Osteocyte (in vitro differentiated cells): ENCODE measurements around the gene LRP1B. TPM values are rescaled to one million over a fixed set of nuclear protein-coding genes. Genes with fewer than 3 reads are reported as not detected.
A peak's percentile ranks its signal among the peaks of the same experiment; 100 is the strongest.

ENCODE experiments used
- DNase-seq: peaks from one replicate; pipeline ENCODE4 v3.0.0; 2021; ENCODE audit warnings: mixed read lengths; ENCODE audit not compliant: unreplicated experiment; ENCODE audit errors: extremely low spot score
- H3K27ac Mint-ChIP-seq: one replicate; pipeline ENCODE4 v1.8.0; 2021; ENCODE audit warnings: mild to moderate bottlenecking, mixed read lengths; ENCODE audit not compliant: unreplicated experiment
- H3K27me3 Mint-ChIP-seq: one replicate; pipeline ENCODE4 v1.8.0; 2021; ENCODE audit warnings: mixed read lengths; ENCODE audit not compliant: unreplicated experiment
- H3K36me3 Mint-ChIP-seq: one replicate; pipeline ENCODE4 v1.8.0; 2021; ENCODE audit warnings: mixed read lengths; ENCODE audit not compliant: unreplicated experiment
- H3K4me1 Mint-ChIP-seq: one replicate; pipeline ENCODE4 v1.8.0; 2021; ENCODE audit warnings: mixed read lengths; ENCODE audit not compliant: unreplicated experiment
- H3K4me3 Mint-ChIP-seq: one replicate; pipeline ENCODE4 v1.8.0; 2021; ENCODE audit warnings: mild to moderate bottlenecking, moderate library complexity, mixed read lengths; ENCODE audit not compliant: unreplicated experiment
- H3K9me3 Mint-ChIP-seq: one replicate; pipeline ENCODE4 v1.8.0; 2021; ENCODE audit warnings: mixed read lengths; ENCODE audit not compliant: unreplicated experiment
- CTCF ChIP-seq: fragments of 200-600 bp; sonication (generic); IDR thresholded peaks from 2 replicates; pipeline ENCODE4 v1.5.0; 2021; ENCODE audit warnings: antibody characterized with exemption, mild to moderate bottlenecking, moderate library complexity
- total RNA-seq: library from RNA; stranded (reverse); gene quantifications from 2 replicates; pipeline ENCODE4 v1.2.1, GENCODE V29; 2021

LRP1B gene
- total RNA-seq, 1 donor from 2014 or later = 3.6 TPM

- no peak overlapping the region for H3K27ac Mint-ChIP-seq
- peaks cover 19% of the 10 kb centered on the region for H3K4me1 Mint-ChIP-seq
- H3K9me3 Mint-ChIP-seq = no peaks in the 10 kb centered on the region
- DNase-seq = no peak
- H3K27me3 Mint-ChIP-seq = no peaks in the 10 kb centered on the region
- H3K36me3 Mint-ChIP-seq = peaks cover 3% of the 10 kb centered on the region
- no peak for TF ChIP-seq CTCF
- no peak overlapping the region for H3K4me3 Mint-ChIP-seq
Observed at GRCh38 chr2:142144547-142144946, 13.7 kb upstream of the LRP1B start.

- peaks cover 3% of the 10 kb centered on the region for H3K36me3 Mint-ChIP-seq
Observed at GRCh38 chr2:142142595-142142994, 11.8 kb upstream of the LRP1B start.

GRCh38 chr2:142140434-142140845 is 9.6 kb upstream of the LRP1B start:
- peak; percentile 71 for TF ChIP-seq CTCF
- Mint-ChIP-seq H3K4me1 (peaks cover 6% of the 10 kb centered on the region), H3K36me3 (peaks cover 1% of the 10 kb centered on the region), H3K27ac (no peak overlapping the region), H3K4me3 (no peak overlapping the region), H3K9me3 (no peaks in the 10 kb centered on the region), H3K27me3 (no peaks in the 10 kb centered on the region)
- no peak for DNase-seq

More at GRCh38 chr2:142142595-142142994, 11.8 kb upstream of the LRP1B start:
- Mint-ChIP-seq H3K27me3 (no peaks in the 10 kb centered on the region), H3K9me3 (no peaks in the 10 kb centered on the region), H3K4me3 (no peak overlapping the region), H3K4me1 (peaks cover 10% of the 10 kb centered on the region), H3K27ac (no peak overlapping the region)
- no peak for DNase-seq
- TF ChIP-seq CTCF = no peak

- Mint-ChIP-seq H3K4me1 (peaks cover 6% of the 10 kb centered on the region), H3K27me3 (no peaks in the 10 kb centered on the region), H3K4me3 (no peak overlapping the region), H3K36me3 (peaks cover 1% of the 10 kb centered on the region), H3K27ac (no peak overlapping the region), H3K9me3 (no peaks in the 10 kb centered on the region)
- TF ChIP-seq CTCF = no peak
- no peak for DNase-seq
Observed at GRCh38 chr2:142139384-142139783, 8.6 kb upstream of the LRP1B start.

GRCh38 chr2:142136571-142136970 is 5.8 kb upstream of the LRP1B start:
- no peak for DNase-seq

More at GRCh38 chr2:142136571-142136970, 5.8 kb upstream of the LRP1B start:
- H3K36me3 Mint-ChIP-seq = no peaks in the 10 kb centered on the region
- peaks cover 11% of the 10 kb centered on the region for H3K4me1 Mint-ChIP-seq
- no peak overlapping the region for H3K4me3 Mint-ChIP-seq
- H3K27me3 Mint-ChIP-seq = no peaks in the 10 kb centered on the region
- no peak overlapping the region for H3K27ac Mint-ChIP-seq
- no peak for TF ChIP-seq CTCF
- H3K9me3 Mint-ChIP-seq = no peaks in the 10 kb centered on the region
